Adipose tissue (tissue), 3 donors: ENCODE measurements around the gene PLCD1. TPM values are rescaled to one million over a fixed set of nuclear protein-coding genes. Genes with fewer than 3 reads are reported as not detected.
"Not testable (repeated sequence)": the region's sequence is repeated elsewhere in the genome, so short reads cannot be mapped to it uniquely, and the experiment has no call there.

ENCODE experiments used
- H3K27ac ChIP-seq: one replicate; pipeline ENCODE4 v1.5.1; 2013; ENCODE audit warnings: low read depth, low read length
- WGBS, 3 donors: extraction: QIAGEN DNeasy Blood & Tissue Kit; methylation state at CpG; one replicate each; pipeline ENCODE4 v1.1.7; 2013; 5-methylcytosine and 5-hydroxymethylcytosine counted together
- polyA plus RNA-seq, 3 donors: library from polyadenylated mRNA; stranded (reverse); fragments of 200-250 nt; gene quantifications; one replicate each; pipeline ENCODE4 v1.2.3, GENCODE V29; 2013
- donor health status: healthy with polysubstance abuse.
- donor health status: Bipolar disorder and iron deficiency.
- donor health status: healthy.

PLCD1 gene
- polyA plus RNA-seq, 3 donors = 8.3 to 22.5 (median 12.0) TPM

DNA sequence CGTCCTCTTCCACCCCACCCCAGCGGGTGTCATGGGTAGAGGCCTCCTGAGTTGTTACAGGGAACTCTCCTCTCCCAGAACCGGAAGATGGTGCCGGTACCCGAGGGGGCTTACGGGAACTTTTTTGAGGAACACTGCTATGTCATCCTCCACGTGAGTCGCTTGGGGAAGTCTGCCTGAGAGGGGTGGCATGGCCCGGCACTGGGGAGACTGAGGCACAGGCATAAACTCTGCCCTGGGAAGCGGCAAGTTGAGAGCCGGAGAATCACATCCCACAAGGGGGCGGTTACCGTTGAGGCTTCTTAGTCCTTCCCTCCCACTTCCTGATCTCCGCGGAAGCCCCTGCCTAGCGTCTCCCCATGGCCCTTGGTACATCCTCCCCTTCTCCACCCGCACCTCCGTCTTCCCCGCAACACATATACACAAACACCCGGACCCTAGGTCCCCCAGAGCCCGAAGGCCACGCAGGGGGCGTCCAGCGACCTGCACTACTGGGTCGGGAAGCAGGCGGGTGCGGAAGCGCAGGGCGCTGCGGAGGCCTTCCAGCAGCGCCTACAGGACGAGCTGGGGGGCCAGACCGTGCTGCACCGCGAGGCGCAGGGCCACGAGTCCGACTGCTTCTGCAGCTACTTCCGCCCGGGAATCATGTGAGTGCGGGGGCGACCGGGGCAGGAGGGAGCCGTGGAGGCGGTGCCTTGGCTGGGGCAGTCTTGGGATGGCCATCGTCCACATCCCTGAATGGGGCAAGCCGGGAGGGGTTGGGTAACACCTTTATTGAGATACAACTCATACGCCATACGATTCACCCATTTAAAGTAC, 35.4 kb downstream of the PLCD1 start:
- 1 to 45% (median 5%) methylated on average over 49 of the region's 49 CpGs for WGBS, 3 donors
- H3K27ac ChIP-seq = no peak overlapping the region

DNA sequence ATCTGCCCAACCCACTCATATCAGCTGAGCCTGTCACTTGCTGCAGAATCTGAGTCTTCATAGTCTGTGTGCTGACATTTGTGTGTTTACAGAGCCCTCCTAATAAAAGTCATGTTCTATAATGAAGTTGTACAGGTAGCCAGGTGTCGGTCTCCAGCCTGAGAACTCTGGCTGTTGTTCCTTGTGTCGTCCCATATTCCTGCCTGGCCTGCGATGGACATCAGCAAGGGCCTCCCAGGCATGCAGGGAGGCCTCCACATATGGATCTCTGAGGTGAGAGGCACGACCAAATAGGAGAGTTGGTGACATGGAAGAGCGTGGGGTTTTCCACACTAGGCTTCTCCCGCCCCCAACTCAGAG, 36.0 kb downstream of the PLCD1 start:
- H3K27ac ChIP-seq = no peak overlapping the region
- 38 to 81% (median 46%) methylated on average over 6 of the region's 6 CpGs for WGBS, 3 donors

DNA sequence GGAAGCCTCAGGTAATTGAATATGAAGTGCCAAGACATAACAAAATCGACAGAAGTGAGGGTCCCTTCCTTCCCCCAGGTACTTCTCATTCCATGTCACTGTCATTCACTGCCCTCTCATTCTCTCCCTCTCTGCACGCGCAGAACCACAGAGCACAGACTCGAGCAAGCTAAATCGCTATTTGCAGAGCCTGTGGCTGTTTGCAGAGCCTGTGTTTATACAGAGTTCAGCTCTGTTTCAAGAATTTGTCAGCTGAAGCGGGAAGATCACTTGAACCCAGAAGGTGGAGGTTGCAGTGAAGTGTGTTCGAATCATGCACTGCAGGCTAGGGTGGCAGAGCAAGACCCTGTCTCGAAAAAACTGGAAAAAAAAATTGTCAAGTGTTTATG, 36.4 kb downstream of the PLCD1 start:
- no peak overlapping the region for H3K27ac ChIP-seq

DNA sequence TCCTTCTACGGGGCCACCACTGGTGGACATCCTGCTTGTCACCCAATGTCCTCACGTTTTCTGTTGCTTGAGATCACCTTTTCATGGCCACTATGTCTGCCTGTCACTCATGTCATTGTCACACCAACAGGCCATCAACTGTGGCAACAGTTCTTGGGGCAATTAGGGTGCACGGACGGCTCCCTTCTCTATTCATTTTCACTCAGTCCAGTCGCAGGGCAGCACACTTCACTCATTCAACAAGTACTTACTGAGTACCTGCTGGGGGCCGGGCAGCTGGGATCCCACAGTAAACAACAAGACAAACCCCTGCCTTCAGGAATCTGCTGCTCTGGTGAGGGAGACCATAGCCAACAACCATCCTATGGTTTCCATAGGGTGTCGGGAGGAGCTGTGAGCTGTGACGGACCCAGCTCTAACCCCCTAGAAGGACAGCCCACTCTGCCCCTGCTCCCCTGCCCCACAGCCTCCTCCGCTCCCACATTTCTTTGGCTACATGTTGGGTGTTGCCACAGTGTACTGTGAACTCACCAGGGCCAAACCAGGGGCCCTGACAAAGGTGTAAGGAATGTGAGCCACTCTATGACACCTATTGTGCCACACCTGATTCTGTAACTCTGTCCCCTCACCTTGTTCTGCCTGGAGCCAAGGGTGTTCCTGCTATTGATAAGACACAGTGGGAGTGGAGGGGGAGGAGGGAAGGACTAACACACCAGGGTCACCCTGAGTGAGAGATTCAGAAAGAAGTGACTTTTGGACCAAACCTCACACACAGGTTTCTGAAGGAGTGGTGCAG, 37.0 kb downstream of the PLCD1 start:
- H3K27ac ChIP-seq = no peak overlapping the region
- 82 to 93% (median 85%) methylated on average over 9 of the region's 9 CpGs for WGBS, 3 donors

More for the DNA sequence above, 36.4 kb downstream of the PLCD1 start:
- 57 to 91% (median 77%) methylated on average over 8 of the region's 8 CpGs for WGBS, 3 donors

DNA sequence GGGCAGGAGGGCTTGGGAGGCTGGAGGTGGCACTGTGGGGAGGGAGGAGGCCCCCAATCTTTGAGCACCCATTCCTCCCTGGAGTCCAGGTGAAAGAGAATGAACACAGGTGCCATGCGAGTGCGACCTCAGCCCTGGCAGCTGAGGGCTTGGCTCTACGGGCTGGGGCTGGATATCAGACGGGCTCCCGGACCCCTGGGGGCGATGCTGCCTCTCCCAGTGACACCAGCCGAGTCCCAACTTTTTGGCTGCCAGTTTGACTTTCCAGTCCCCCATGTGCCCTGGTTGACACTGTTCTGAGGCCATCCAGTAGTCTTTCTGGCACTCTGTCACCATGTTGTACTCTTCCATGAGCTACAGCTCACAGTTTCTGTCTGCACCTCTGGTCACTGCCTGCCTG, 37.6 kb downstream of the PLCD1 start:
- WGBS, 3 donors = 85 to 92% (median 86%) methylated on average over 7 of the region's 7 CpGs
- H3K27ac ChIP-seq = no peak overlapping the region

DNA sequence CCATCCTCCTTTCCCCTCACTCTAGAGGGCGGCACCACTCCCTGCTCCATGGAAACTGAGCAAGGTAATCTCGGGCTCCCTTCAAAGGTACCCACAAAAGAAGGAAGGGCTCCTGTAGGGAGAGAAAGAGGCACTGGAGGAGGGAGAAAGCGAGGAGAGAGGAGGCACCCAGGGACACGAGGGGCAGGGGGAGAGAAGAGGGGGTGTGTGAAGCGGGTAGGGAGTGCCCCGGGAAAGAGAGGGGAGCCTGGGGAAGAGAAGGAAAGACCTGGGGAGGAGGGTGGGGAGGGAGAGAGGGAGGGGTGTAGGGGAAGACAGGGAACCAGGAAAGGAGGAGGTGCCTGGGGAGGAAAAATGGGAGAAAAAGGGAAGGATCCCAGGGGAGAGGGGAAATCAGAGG, 38.3 kb downstream of the PLCD1 start:
- 50 to 80% (median 57%) methylated on average over 5 to 6 of the region's 6 CpGs for WGBS, 3 donors
- no peak overlapping the region for H3K27ac ChIP-seq

DNA sequence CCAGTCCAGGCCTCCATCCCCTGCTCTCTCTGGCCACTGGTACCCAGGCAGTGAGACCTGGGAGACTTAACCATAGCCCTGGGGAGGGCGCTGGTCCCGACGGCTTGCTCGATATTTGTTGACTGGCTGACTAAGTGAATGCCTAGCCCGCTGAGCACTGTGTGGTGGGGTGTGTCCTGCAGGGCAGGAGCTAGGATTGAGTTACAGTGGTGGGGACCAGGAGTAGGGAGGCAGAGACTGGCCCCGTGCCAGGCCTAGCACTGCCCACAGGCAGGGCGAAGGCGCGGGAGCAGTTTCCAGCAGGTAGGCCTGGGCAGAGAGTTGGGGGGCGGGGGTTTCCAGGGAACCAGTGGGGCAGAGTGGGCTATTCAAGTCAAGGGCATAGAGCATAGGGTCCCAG, 38.9 kb downstream of the PLCD1 start, which contains the start of gene VILL:
Gene VILL, plus strand, starts transcription at position 260 of the 400 bp plus-strand sequence. CDS start 2,887 bp downstream, outside the sequence.
- H3K27ac ChIP-seq = no peak within 1 kb of the TSS
- 65 to 86% (median 84%) methylated on average over 10 of the region's 10 CpGs for WGBS, 3 donors

DNA sequence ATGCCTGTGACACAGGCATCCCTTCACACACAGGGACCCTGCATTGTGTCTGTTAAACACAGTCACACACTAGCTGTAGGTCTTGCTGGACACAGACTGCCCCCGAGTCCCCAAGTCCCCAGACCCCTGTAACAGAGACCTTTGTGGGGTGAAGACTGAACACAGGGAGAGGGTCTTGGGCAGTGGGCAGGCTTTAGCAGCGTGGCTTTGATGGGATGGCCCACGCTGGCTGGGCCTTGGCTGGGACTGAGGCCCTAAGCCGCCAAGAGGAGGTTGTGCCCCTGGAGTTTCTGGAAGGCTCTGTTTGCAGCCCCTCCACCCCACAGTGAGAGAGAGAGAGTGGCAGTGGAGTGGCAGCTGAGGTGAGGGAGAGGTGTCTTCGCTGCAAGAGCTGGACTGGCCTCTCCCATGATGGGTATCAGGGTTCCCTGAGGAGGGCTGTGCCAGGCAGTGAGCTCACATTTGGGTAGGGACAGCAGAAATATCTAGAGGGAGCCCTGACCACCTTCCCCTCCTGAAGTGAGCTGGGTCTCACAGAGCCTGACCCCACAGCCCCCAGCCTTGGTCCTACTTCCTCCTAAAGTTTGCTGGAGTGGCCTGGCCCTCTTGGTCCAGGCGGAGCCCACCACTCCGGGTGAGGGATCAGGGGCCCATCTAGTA, 39.5 kb downstream of the PLCD1 start:
- WGBS, 3 donors = 90 to 94% (median 92%) methylated on average over 7 of the region's 7 CpGs
- H3K27ac ChIP-seq = no peak overlapping the region

DNA sequence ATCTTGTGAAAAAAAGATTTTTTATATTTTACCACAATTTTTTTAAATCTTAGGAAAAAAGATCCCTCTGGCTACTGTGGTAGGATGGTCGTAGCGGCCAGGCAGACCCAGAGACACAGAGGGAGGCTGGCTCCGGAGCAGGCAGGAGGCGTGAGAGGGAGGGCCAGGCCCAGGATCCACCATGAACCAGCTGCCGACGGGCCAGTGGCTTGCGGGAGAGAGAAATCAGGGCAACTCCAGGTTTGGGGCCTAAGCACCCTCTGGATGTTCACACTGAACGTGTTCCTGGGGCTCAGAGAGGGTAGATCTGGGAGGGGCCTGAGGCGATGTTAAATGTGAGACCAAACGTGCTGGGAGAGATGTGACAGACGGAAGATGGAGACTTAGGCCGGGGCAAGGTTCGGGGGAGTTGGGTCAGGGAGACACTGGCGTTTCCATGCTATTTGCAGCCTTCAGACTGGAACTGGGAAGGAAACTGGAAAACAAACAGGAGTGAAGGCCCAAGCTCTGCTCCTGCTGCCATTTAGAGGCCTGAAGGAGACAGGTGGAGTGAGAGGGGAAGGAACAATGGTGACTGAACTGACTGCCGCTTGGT, 40.4 kb downstream of the PLCD1 start:
- H3K27ac ChIP-seq = no peak overlapping the region
- 85 to 87% (median 87%) methylated on average over 15 of the region's 15 CpGs for WGBS, 3 donors

DNA sequence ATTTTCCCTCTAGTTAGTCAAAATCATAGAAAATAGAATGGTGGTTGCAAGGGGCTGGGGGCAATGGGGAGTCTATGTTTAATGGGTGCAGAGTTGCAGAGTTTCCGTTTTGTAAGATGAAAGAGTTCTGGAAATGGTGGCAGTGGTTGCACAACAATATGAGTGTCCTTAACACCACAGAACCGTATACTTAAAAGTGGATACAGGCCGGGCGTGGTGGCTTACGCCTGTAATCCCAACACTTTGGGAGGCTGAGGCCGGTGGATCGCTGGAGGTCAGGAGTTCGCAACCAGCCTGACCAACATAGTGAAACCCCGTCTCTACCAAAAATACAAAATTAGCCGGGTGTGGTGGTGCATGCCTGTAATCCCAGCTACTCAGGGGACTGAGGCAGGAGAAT, 41.1 kb downstream of the PLCD1 start:
- not testable (repeated sequence) for H3K27ac ChIP-seq
- WGBS, 3 donors = 66 to 99% (median 70%) methylated on average over 10 of the region's 10 CpGs

DNA sequence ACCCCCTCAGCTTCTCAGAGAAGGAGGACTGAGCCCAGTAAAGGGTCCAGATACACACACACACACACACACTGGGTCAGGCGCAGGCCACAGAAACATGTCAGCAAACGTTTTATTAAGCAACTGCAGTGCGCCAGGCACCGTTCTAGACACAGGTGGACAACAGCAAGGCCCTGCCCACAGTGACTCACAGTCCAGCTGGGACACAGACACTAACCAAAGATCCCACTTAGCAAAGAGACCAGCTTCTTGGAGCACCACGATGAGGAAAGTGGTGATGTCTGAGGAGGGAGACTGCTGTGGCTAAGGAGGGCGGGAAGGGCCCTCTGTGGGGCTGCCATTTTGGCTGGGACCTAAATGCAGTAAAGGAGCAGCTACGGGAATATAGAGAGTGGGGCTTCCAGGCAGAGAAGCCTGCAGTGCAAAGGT, 41.7 kb downstream of the PLCD1 start:
- WGBS, 3 donors = 62 to 85% (median 64%) methylated on average over 7 of the region's 7 CpGs
- H3K27ac ChIP-seq = no peak overlapping the region

DNA sequence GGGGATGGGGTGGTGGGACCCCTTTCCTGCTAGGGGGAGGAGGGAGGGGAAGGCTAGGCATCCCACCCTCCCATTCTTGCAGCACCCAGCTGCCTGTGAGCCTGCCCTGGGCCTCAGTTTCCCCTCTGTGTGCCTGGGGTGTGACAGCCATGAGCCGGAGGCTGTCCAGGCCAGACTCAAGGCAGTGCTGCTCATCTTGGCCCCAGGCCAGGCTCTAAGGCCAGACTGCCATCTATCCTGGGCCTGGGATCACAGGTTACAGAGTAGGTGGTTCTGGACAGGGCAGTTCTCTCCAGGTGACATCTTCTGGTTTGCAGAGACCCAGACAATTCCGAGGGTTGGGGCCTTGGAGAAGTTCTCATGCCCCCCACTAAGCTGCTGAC, 42.1 kb downstream of the PLCD1 start:
- H3K27ac ChIP-seq = no peak overlapping the region
- WGBS, 3 donors = 34 to 79% (median 78%) methylated on average over 2 of the region's 2 CpGs

DNA sequence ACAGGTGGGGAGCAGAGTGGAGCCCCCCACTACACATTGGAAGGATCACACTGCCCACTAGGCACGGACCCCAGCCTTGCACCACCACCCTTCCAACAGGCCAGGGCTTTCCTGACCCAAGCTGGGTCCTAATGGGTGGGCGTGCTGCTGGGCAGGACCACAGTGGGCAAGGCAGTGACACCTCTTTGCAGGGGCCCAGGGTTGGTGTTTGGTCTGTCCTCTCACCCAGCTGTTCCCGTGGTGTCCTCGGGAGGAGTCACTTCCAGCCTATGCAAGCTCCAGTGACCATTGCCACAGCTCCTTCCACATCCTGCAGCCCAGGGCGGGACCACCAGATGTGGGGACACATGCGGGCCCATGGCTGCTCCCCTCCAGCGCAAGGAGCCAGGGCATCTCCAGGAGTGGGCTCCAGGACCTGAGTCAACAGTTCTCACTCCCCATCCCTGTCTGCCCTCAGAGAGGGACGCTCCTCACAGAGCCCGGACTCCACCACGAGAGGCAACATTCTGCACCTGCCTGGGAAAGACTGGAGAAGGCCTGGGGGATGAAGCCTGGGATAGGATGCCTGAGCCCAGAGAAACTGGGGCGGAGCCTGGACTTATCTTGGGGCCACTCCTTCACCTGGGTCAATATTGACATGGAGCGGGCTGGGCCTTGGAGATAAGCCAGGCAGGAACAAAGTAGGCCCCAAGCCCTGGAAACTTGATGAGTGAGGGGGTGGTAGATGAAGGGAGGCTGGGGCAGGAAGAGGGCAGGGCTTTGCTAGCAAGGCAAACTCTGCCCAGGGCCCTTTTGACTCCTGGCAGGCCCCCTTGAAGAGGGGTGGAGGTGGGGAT, 42.7 kb downstream of the PLCD1 start:
- 52 to 76% (median 66%) methylated on average over 12 of the region's 12 CpGs for WGBS, 3 donors
- H3K27ac ChIP-seq = no peak overlapping the region

DNA sequence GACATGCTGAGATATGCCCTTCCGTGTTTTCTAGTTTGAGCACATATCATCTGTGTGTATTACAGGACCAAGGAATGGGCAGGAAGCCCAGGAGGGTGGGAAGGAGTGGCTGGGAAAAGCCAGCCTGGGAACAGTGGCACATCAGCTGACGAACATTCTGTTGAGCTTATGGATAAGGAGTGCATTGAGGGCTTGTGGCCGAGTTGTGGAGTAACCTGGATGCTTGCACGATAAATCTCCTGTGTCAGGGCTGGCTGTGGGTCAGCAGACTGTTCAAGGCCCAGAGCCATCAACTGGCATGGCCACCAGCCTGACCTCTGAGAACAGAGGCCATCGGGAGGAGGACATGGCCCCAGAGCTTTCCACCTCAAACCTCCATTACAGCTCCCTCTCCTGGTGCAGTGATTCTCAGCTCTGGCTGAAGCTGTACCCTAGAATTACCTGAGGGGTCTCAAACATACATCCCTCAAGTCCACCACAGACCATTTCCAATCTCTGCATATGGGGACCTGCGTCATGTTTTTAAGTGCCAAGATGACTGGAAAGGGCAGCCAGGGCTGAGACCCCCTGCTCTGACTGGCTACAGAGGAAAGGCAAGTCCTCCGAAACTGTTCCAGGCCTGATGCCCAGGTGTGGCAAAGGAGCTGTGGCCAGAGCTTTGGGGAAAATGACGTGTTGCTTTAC, 43.7 kb downstream of the PLCD1 start:
- H3K27ac ChIP-seq = no peak overlapping the region
- 38 to 84% (median 77%) methylated on average over 8 of the region's 8 CpGs for WGBS, 3 donors

DNA sequence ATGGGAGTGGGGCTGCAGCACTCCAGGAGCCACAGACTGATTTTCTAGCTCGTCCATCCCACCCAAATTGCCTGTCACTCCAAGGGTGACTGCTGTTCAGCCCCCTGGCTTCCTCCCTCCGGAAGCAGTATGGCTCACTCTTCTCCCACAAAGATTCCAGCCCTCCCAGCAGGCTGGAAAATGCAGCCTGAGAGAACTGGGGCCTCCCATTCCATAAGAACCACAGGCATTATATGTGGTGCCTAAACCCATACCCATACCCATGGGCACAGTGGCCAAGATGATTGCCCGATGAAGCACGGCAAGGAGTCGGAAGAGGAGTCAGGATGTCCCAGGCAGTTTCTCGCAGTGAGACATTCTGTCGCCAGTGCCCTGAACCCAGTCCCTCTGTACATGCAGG, 44.8 kb downstream of the PLCD1 start:
- H3K27ac ChIP-seq = no peak overlapping the region
- 77 to 92% (median 90%) methylated on average over 7 of the region's 7 CpGs for WGBS, 3 donors

DNA sequence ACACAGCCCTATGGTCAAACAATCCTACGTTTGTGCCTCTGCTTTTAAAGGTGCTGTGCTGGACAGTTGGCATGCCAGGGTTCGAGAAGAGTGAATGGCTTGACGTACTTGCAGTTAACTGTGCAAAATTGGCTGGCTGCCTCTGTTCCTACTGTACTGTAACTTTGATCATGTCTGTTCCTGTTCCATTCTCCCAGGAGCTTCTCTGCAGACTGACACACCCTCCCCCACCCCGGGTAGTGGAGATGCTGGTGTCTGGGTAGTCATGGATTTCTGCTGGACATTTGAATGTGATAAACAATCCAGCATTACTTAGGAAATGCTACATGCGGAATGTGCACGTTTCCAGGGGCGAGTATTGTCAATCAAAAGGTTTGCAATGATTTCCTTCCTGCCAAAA, 45.4 kb downstream of the PLCD1 start:
- H3K27ac ChIP-seq = no peak overlapping the region
- WGBS, 3 donors = 62 to 73% (median 66%) methylated on average over 7 of the region's 7 CpGs

DNA sequence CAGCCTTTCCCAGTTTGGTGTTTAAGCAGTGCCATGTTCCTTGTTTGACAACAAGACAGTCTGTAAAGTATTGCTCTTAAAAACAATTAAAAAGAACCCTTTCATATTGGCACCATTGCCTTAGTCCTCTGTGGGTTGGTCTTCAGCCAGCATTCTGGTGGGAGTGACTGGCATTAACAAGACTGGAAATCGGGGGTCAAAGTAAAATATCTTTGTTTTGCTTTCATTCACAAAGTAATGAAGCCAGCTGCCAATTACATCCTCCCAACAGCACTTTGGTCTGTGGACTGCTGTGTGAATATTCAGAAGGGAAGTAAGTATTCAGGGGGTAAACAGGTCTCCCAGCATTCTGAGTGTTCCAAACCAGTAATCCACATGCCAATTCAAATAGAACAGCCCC, 47.1 kb downstream of the PLCD1 start:
- H3K27ac ChIP-seq = no peak overlapping the region
- WGBS, 3 donors = 45 to 83% (median 55%) methylated on average over 1 of the region's 1 CpG

DNA sequence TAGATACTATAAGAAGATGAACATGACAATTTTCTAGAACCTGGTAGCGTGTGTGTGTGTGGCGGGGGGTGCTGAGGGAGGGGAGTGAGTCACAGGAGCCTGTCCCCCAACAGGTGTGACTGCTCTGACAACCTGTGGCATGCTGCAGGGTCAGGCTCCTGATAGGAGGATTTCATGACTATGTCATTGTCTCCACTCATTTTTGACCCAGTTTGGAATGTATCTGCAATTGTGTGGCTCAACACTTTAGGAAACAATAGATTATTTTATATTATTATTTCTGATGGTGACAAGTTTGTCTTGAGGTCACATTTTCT, 48.1 kb downstream of the PLCD1 start:
- WGBS, 3 donors = 87 to 94% (median 92%) methylated on average over 2 of the region's 2 CpGs
- H3K27ac ChIP-seq = no peak overlapping the region
